Mononuclear cell (primary cell): ENCODE data around the gene WNT3A. TPM values are rescaled to one million over a fixed set of nuclear protein-coding genes. Genes with fewer than 3 reads are reported as not detected.

Source experiments
- H3K27me3 ChIP-seq: 2 replicates; pipeline ENCODE4 v1.6.0; 2011; ENCODE audit warnings: low read length, control low read depth; ENCODE audit not compliant: insufficient read depth
- H3K4me1 ChIP-seq: 2 replicates; pipeline ENCODE4 v1.5.1; 2011; ENCODE audit warnings: mild to moderate bottlenecking, low read length, control low read depth; ENCODE audit not compliant: insufficient read depth
- H3K4me3 ChIP-seq: 2 replicates; pipeline ENCODE4 v1.5.1; 2011; ENCODE audit warnings: mild to moderate bottlenecking, low read length, moderate library complexity
- H3K9me3 ChIP-seq: 2 replicates; pipeline ENCODE4 v1.5.1; 2011; ENCODE audit warnings: low read depth, mild to moderate bottlenecking, control low read depth, low read length
- total RNA-seq: library from RNA; depleted of rRNA; stranded (reverse); fragments of >200 nt; gene quantifications from one replicate; pipeline ENCODE4 v1.2.3, GENCODE V29; 2012

The WNT3A gene
- total RNA-seq, 1 donor: not detected

- Histone ChIP-seq H3K4me1 (no peaks in the 10 kb centered on the region), H3K9me3 (no peaks in the 10 kb centered on the region), H3K4me3 (no peak overlapping the region), H3K27me3 (peaks cover 10% of the 10 kb centered on the region)
Observed at GRCh38 chr1:228043281-228043848, 36.6 kb downstream of the WNT3A start.

DNA sequence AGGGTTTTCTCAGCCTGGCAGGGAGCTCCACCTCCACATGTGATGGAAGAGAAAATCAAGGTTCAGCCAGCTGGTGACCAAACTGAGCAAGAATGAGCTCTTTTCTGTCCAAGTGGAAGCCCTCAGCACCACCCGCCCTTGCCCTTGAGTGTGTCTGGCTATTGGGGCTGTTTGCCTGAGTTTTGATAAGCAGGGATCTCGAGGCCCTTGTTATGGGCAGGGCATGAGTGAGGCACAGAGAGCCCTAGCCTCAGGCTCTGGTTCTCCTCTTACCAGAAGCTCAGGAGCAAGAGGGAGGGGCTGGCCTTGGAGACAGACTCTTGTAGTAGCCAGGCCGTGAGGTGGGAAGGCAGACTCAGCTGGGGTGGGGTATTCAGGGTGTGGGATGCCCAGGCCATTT, 38.2 kb downstream of the WNT3A start:
- Histone ChIP-seq H3K4me1 (no peaks in the 10 kb centered on the region), H3K9me3 (no peaks in the 10 kb centered on the region), H3K27me3 (no peaks in the 10 kb centered on the region), H3K4me3 (no peak overlapping the region)

GRCh38 chr1:228045405-228045804, 38.6 kb downstream of the WNT3A start:
- no peak overlapping the region for H3K4me3 ChIP-seq

GRCh38 chr1:228045871-228046270, 39.1 kb downstream of the WNT3A start:
- Histone ChIP-seq H3K4me3 (no peak overlapping the region), H3K9me3 (no peaks in the 10 kb centered on the region), H3K4me1 (no peaks in the 10 kb centered on the region), H3K27me3 (no peaks in the 10 kb centered on the region)

More at GRCh38 chr1:228045405-228045804, 38.6 kb downstream of the WNT3A start:
- H3K4me1 ChIP-seq: no peaks in the 10 kb centered on the region
- no peaks in the 10 kb centered on the region for H3K9me3 ChIP-seq
- H3K27me3 ChIP-seq: no peaks in the 10 kb centered on the region

GRCh38 chr1:228046421-228047182, 39.8 kb downstream of the WNT3A start:
- H3K27me3 ChIP-seq: no peaks in the 10 kb centered on the region
- H3K4me3 ChIP-seq: no peak overlapping the region
- H3K9me3 ChIP-seq: no peaks in the 10 kb centered on the region
- H3K4me1 ChIP-seq: no peaks in the 10 kb centered on the region

DNA sequence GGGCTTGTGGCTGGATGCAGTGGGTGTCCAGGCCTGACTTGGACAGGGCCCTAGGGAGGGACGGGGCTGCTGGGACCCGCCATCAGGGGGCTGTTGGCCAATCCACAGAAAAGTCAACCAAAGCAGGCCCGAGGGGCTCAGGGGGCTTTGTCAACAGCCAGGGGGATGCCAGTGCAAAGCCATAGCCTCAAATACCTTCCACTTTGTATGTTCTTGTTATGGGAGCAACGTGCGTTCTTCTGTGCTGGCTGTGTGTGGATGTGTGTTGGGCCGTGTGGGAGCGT, 40.3 kb downstream of the WNT3A start:
- H3K4me1 ChIP-seq: no peaks in the 10 kb centered on the region
- no peaks in the 10 kb centered on the region for H3K27me3 ChIP-seq
- no peaks in the 10 kb centered on the region for H3K9me3 ChIP-seq
- H3K4me3 ChIP-seq: no peak overlapping the region

DNA sequence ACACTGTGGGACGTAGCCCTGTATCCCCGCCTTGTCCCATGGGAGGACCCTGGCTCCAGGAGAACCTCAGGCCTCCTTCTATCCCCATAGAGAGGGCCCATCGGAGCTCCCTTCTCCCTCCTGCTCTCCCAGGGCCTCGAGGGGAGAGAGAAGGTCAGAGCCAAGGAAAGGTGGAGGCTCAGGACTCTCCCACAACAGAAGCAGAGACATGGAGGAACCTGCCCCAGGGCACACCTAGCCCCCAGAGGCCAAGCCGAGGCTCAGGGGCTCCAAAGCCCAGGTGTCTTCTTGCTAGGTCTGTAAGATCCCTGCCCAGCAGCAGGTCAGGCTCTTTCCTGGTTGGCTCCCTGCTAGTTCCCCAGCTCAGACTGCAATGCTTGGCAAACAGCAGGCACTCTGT, 41.3 kb downstream of the WNT3A start:
- peaks cover 5% of the 10 kb centered on the region for H3K27me3 ChIP-seq
- H3K4me1 ChIP-seq: no peaks in the 10 kb centered on the region
- no peak overlapping the region for H3K4me3 ChIP-seq

GRCh38 chr1:228048659-228049298, 42.0 kb downstream of the WNT3A start:
- H3K9me3 ChIP-seq: no peaks in the 10 kb centered on the region
- H3K27me3 ChIP-seq: peaks cover 8% of the 10 kb centered on the region
- H3K4me1 ChIP-seq: no peaks in the 10 kb centered on the region

More for the DNA sequence above, 41.3 kb downstream of the WNT3A start:
- H3K9me3 ChIP-seq: no peaks in the 10 kb centered on the region

DNA sequence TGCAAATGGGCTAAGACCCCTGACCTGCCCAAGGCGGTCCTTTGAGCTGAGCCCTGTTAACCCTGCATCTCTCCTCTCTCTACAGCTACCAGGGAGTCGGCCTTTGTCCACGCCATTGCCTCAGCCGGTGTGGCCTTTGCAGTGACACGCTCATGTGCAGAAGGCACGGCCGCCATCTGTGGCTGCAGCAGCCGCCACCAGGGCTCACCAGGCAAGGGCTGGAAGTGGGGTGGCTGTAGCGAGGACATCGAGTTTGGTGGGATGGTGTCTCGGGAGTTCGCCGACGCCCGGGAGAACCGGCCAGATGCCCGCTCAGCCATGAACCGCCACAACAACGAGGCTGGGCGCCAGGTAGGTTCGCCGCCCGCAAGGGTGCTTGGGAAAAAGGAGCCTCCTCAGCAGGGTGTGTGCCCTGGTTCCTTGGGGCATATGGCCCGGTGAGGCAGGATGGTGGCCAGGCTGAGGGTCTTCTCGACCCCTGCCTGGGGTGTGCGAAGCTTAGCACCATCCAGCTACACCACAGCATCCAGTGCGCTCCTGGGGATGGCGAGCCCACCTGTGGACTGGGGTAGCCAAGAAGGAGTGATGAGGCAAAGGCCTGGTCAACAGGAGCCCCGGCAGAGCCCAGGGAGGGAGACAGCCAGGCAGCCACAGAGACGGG, 43.9 kb downstream of the WNT3A start:
- no peak overlapping the region for H3K4me3 ChIP-seq
- peaks cover 14% of the 10 kb centered on the region for H3K27me3 ChIP-seq
- no peaks in the 10 kb centered on the region for H3K4me1 ChIP-seq
- H3K9me3 ChIP-seq: no peaks in the 10 kb centered on the region

More at GRCh38 chr1:228048659-228049298, 42.0 kb downstream of the WNT3A start:
- no peak overlapping the region for H3K4me3 ChIP-seq

DNA sequence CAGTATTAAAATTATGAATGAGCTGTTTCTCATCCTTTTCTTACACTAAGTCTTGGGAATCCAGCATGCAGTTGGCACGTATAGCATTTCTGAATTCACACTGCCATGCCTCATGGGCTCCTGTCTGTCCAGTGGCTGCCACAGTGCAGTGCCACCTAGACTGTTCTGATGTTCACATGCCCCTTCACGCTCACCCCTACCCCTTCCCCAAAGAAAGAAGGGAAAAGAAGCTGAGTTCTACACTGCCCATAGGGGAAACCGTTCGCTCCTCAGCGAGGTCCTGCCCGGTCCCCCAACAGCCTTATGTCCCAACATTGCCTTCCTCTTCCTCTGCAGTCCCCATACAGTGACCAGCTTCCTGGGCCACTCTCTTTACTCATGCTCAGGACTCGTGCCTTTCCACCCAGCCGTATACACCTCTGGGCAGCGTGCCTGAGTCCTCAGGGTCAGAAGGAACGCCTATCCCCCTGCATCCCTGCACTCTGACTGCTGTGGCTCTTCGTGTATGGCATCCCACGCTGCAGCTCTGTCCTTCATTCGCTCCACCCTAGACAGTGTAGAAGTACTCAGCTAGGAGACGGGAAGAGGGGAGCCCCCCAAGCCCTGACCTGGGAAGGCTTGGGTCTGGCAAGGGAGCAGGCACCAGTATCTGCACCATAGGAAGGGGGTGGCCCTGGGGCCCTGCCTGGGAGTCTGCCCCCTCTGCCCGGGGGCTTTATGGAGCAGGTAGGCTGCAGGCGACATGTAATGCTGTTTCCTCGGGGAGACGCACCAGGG, 51.6 kb downstream of the WNT3A start:
- Histone ChIP-seq H3K27me3 (peaks cover 55% of the 10 kb centered on the region), H3K9me3 (no peaks in the 10 kb centered on the region), H3K4me1 (peaks cover 21% of the 10 kb centered on the region), H3K4me3 (no peak overlapping the region)

GRCh38 chr1:228058949-228059633, 52.3 kb downstream of the WNT3A start:
- Histone ChIP-seq H3K27me3 (peaks cover 51% of the 10 kb centered on the region), H3K9me3 (no peaks in the 10 kb centered on the region), H3K4me3 (no peak overlapping the region), H3K4me1 (peaks cover 21% of the 10 kb centered on the region)

DNA sequence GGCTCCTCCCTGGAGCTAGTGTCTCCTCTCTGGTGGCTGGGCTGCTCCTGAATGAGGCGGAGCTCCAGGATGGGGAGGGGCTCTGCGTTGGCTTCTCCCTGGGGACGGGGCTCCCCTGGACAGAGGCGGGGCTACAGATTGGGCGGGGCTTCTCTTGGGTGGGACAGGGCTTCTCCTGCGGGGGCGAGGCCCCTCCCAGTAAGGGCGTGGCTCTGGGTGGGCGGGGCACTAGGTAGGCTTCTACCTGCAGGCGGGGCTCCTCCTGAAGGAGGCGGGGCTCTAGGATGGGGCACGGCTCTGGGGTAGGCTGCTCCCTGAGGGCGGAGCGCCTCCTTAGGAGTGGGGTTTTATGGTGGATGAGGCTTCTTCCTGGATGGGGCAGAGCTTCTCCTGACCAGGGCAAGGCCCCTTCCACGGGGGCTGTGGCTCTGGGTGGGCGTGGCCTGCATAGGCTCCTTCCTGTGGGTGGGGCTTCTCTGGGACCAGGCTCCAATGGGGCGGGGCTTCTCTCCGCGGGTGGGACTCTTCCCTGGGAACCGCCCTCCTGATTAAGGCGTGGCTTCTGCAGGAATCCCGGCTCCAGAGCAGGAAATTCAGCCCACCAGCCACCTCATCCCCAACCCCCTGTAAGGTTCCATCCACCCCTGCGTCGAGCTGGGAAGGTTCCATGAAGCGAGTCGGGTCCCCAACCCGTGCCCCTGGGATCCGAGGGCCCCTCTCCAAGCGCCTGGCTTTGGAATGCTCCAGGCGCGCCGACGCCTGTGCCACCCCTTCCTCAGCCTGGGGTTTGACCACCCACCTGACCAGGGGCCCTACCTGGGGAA, 53.0 kb downstream of the WNT3A start:
- H3K27me3 ChIP-seq: peaks cover 51% of the 10 kb centered on the region
- H3K9me3 ChIP-seq: no peaks in the 10 kb centered on the region
- peak overlapping the region; percentile 15 for H3K4me3 ChIP-seq
- H3K4me1 ChIP-seq: peaks cover 21% of the 10 kb centered on the region

DNA sequence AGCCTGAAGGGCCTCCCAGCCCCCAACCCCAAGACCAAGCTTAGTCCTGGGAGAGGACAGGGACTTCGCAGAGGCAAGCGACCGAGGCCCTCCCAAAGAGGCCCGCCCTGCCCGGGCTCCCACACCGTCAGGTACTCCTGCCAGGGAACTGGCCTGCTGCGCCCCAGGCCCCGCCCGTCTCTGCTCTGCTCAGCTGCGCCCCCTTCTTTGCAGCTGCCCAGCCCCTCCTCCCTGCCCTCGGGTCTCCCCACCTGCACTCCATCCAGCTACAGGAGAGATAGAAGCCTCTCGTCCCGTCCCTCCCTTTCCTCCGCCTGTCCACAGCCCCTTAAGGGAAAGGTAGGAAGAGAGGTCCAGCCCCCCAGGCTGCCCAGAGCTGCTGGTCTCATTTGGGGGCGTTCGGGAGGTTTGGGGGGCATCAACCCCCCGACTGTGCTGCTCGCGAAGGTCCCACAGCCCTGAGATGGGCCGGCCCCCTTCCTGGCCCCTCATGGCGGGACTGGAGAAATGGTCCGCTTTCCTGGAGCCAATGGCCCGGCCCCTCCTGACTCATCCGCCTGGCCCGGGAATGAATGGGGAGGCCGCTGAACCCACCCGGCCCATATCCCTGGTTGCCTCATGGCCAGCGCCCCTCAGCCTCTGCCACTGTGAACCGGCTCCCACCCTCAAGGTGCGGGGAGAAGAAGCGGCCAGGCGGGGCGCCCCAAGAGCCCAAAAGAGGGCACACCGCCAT, 53.8 kb downstream of the WNT3A start:
- H3K4me3 ChIP-seq: no peak overlapping the region
- H3K4me1 ChIP-seq: peaks cover 21% of the 10 kb centered on the region
- H3K27me3 ChIP-seq: peaks cover 52% of the 10 kb centered on the region
- H3K9me3 ChIP-seq: no peaks in the 10 kb centered on the region
